Neural progenitor cell (in vitro differentiated cells): ENCODE data around the gene CHTF18. TPM values are rescaled to one million over a fixed set of nuclear protein-coding genes. Genes with fewer than 3 reads are reported as not detected.

Experiments used
- DNase-seq: peaks from one replicate; pipeline ENCODE4 v3.0.0-alpha.2; 2016; ENCODE audit warnings: low spot score
- H2AFZ ChIP-seq: fragments of 200-600 bp; sonication (generic); replicated peaks from 2 replicates; pipeline ENCODE4 v1.6.1; 2016; ENCODE audit warnings: antibody characterized with exemption
- H3F3A ChIP-seq: fragments of 200-600 bp; sonication (generic); 2 replicates; pipeline ENCODE4 v1.6.1; 2016; ENCODE audit warnings: antibody characterized with exemption, low read depth
- H3K27ac ChIP-seq: fragments of 200-600 bp; sonication (generic); 2 replicates; pipeline ENCODE4 v1.5.1; 2016; ENCODE audit warnings: mild to moderate bottlenecking
- H3K27me3 ChIP-seq: fragments of 200-600 bp; sonication (generic); 2 replicates; pipeline ENCODE4 v1.6.1; 2016; ENCODE audit warnings: mild to moderate bottlenecking, moderate library complexity
- H3K36me3 ChIP-seq: fragments of 200-600 bp; sonication (generic); 2 replicates; pipeline ENCODE4 v1.5.1; 2016
- H3K4me1 ChIP-seq: fragments of 200-600 bp; sonication (generic); 2 replicates; pipeline ENCODE4 v1.6.1; 2016; ENCODE audit warnings: mixed run types
- H3K4me2 ChIP-seq: fragments of 200-600 bp; sonication (generic); 2 replicates; pipeline ENCODE4 v1.6.1; 2016
- H3K4me3 ChIP-seq: fragments of 200-600 bp; sonication (generic); 2 replicates; pipeline ENCODE4 v1.5.1; 2016
- H3K79me2 ChIP-seq: fragments of 200-600 bp; sonication (generic); 2 replicates; pipeline ENCODE4 v1.6.1; 2016; ENCODE audit warnings: low read depth
- H3K9ac ChIP-seq: fragments of 200-600 bp; sonication (generic); 2 replicates; pipeline ENCODE4 v1.6.1; 2016
- H3K9me3 ChIP-seq: fragments of 200-600 bp; sonication (generic); 2 replicates; pipeline ENCODE4 v1.5.1; 2016; ENCODE audit warnings: low read depth
- H4K20me1 ChIP-seq: fragments of 200-600 bp; sonication (generic); 2 replicates; pipeline ENCODE4 v1.6.1; 2016; ENCODE audit warnings: low read depth
- H3K27ac Mint-ChIP-seq: 3 replicates; pipeline ENCODE4 v1.8.0; 2021; ENCODE audit warnings: mixed read lengths
- H3K27me3 Mint-ChIP-seq: 2 replicates; pipeline ENCODE4 v1.8.0; 2022; ENCODE audit warnings: low read depth, mild to moderate bottlenecking, inconsistent platforms, moderate library complexity, mixed read lengths; ENCODE audit not compliant: insufficient read depth
- H3K36me3 Mint-ChIP-seq: 3 replicates; pipeline ENCODE4 v1.8.0; 2021; ENCODE audit warnings: mixed read lengths
- H3K4me1 Mint-ChIP-seq: 3 replicates; pipeline ENCODE4 v1.8.0; 2021; ENCODE audit warnings: mixed read lengths
- H3K4me3 Mint-ChIP-seq: 3 replicates; pipeline ENCODE4 v1.8.0; 2021; ENCODE audit warnings: mild to moderate bottlenecking, moderate library complexity, mixed read lengths
- H3K9me3 Mint-ChIP-seq: 3 replicates; pipeline ENCODE4 v1.8.0; 2020; ENCODE audit warnings: mixed read lengths
- EZH2 ChIP-seq: fragments of 200-600 bp; sonication (generic); IDR thresholded peaks from 2 replicates; pipeline ENCODE4 v1.6.1; 2017; ENCODE audit warnings: antibody characterized with exemption, mild to moderate bottlenecking, moderate library complexity
- EZH2phosphoT487 ChIP-seq: fragments of 200-600 bp; sonication (generic); IDR thresholded peaks from 2 replicates; pipeline ENCODE4 v1.6.1; 2017; ENCODE audit warnings: antibody characterized with exemption
- total RNA-seq: library from RNA; depleted of rRNA; stranded (reverse); fragments of >200 nt; gene quantifications from 2 replicates; pipeline ENCODE4 v1.2.3, GENCODE V29; 2015; ENCODE audit warnings: low replicate concordance
- TF ChIP-seq, protein P1 (sequence below): fragments of 200-600 bp; sonication (generic); IDR thresholded peaks from 2 replicates; pipeline ENCODE4 v1.5.1; 2017; ENCODE audit warnings: antibody characterized with exemption, mild to moderate bottlenecking

CHTF18 gene
- total RNA-seq, 1 donor from 2014 or later = 35.6 TPM

DNA sequence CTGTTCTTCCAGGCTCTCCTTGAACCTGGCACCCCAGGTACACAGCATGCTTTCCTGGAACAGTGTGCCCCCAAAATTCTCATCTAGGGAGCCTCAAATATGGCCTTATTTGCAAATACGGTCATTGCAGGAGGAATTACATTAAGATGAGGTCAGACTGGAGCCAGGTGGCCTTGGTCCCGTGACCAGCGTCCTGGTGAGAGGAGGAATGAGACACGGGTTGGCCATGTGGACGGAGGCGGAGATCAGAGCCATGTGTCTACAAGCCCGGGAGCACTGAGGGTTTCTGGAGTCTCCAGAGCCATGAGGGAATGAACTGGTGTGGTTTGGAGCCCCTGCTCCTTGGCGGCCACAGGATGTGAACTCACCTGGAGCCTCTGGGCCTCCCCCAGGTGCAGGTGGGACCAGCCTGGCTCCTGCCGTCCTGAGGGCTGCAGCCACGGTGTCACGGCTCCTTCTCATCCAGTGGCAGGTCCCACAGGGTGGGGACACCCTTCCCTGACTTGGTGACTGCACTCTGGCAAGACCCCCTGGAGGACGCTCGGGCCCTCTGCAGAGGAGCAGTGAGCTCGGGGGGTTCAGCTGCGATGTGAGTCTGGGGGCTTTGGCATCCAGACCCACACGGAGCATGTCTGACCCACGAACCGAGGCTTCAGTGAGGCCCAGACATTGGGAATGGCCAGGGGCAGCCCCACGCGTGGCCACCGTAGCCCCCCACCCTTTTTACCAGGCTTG is 33.9 kb downstream of the CHTF18 start:
- no peak overlapping the region for H3K9ac ChIP-seq

DNA sequence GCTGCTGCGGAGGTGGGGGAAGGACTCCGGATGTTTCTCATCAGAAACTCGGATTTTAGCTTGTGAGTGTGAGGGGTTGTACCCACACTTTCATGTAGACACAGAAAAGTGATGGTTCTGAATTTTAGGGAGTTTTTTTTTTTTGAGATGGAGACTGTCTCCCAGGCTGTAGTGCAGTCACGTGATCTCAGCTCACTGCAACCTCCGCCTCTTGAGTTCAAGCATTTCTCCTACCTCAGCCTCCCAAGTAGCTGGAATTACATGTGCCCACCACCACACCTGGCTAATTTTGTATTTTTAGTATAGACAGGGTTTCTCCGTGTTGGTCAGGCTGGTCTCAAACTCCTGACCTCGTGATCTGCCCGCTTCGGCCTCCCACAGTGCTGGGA is 34.5 kb downstream of the CHTF18 start:
- H3K79me2 ChIP-seq = no peaks in the 10 kb centered on the region
- no peak overlapping the region for H3K27ac Mint-ChIP-seq
- H2AFZ ChIP-seq = no peak overlapping the region
- H3F3A ChIP-seq = peaks cover 10% of the 10 kb centered on the region
- TF ChIP-seq EZH2 (no peak), EZH2phosphoT487 (no peak)
- TF ChIP-seq, protein P1, sequence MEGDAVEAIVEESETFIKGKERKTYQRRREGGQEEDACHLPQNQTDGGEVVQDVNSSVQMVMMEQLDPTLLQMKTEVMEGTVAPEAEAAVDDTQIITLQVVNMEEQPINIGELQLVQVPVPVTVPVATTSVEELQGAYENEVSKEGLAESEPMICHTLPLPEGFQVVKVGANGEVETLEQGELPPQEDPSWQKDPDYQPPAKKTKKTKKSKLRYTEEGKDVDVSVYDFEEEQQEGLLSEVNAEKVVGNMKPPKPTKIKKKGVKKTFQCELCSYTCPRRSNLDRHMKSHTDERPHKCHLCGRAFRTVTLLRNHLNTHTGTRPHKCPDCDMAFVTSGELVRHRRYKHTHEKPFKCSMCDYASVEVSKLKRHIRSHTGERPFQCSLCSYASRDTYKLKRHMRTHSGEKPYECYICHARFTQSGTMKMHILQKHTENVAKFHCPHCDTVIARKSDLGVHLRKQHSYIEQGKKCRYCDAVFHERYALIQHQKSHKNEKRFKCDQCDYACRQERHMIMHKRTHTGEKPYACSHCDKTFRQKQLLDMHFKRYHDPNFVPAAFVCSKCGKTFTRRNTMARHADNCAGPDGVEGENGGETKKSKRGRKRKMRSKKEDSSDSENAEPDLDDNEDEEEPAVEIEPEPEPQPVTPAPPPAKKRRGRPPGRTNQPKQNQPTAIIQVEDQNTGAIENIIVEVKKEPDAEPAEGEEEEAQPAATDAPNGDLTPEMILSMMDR = no peak
- H3K36me3 ChIP-seq = no peaks in the 10 kb centered on the region
- H3K4me2 ChIP-seq = no peak overlapping the region
- H4K20me1 ChIP-seq = no peaks in the 10 kb centered on the region
- no peak overlapping the region for H3K27ac ChIP-seq
- H3K9me3 Mint-ChIP-seq = peaks cover 10% of the 10 kb centered on the region
- no peaks in the 10 kb centered on the region for H3K36me3 Mint-ChIP-seq
- no peak overlapping the region for H3K9ac ChIP-seq
- no peak overlapping the region for H3K4me3 Mint-ChIP-seq
- H3K4me1 Mint-ChIP-seq = peaks cover 18% of the 10 kb centered on the region
- H3K4me3 ChIP-seq = no peak overlapping the region
- no peak for DNase-seq
- H3K4me1 ChIP-seq = peaks cover 4% of the 10 kb centered on the region
- peaks cover 15% of the 10 kb centered on the region for H3K27me3 ChIP-seq
- no peaks in the 10 kb centered on the region for H3K9me3 ChIP-seq
- peaks cover 3% of the 10 kb centered on the region for H3K27me3 Mint-ChIP-seq

More for the DNA sequence above, 33.9 kb downstream of the CHTF18 start:
- H3K27ac Mint-ChIP-seq = peak overlapping the region; percentile 64
- peaks cover 10% of the 10 kb centered on the region for H3F3A ChIP-seq
- no peaks in the 10 kb centered on the region for H3K9me3 ChIP-seq
- H3K27me3 ChIP-seq = peaks cover 15% of the 10 kb centered on the region
- H3K27me3 Mint-ChIP-seq = peaks cover 3% of the 10 kb centered on the region
- DNase-seq = no peak
- H3K9me3 Mint-ChIP-seq = peaks cover 10% of the 10 kb centered on the region
- H4K20me1 ChIP-seq = no peaks in the 10 kb centered on the region
- no peaks in the 10 kb centered on the region for H3K36me3 Mint-ChIP-seq
- H2AFZ ChIP-seq = no peak overlapping the region
- no peak overlapping the region for H3K27ac ChIP-seq
- H3K4me3 ChIP-seq = no peak overlapping the region
- H3K79me2 ChIP-seq = no peaks in the 10 kb centered on the region
- H3K4me1 ChIP-seq = peaks cover 4% of the 10 kb centered on the region
- H3K4me1 Mint-ChIP-seq = peaks cover 18% of the 10 kb centered on the region
- H3K4me3 Mint-ChIP-seq = no peak overlapping the region
- no peak overlapping the region for H3K4me2 ChIP-seq
- H3K36me3 ChIP-seq = no peaks in the 10 kb centered on the region
- TF ChIP-seq EZH2 (no peak), EZH2phosphoT487 (no peak)

DNA sequence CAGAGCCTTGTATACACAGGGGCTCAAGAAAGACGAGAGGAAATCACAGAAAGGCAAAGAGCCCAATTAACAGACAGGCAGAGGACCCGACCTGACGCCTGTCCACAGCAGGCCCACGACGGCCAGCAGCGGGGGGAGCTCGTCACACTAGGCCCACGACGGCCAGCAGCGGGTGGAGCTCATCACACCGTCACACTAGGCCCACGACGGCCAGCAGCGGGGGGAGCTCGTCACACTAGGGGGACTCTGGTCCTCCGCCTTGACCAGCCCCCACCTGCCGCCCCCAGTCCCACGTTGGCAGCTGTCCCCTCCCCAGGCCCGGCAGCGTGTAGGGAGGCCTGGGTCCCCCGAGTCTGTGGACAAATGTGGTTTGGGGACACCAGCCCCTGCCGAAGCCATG is 35.8 kb downstream of the CHTF18 start:
- Histone ChIP-seq H3K4me2 (no peak overlapping the region), H3K27ac (no peak overlapping the region), H2AFZ (no peak overlapping the region), H3K79me2 (no peaks in the 10 kb centered on the region), H3K9me3 (no peaks in the 10 kb centered on the region), H3K36me3 (no peaks in the 10 kb centered on the region), H3F3A (peaks cover 10% of the 10 kb centered on the region), H3K27me3 (peaks cover 12% of the 10 kb centered on the region), H3K4me1 (peaks cover 4% of the 10 kb centered on the region), H4K20me1 (no peaks in the 10 kb centered on the region), H3K4me3 (no peak overlapping the region), H3K9ac (no peak overlapping the region)
- H3K27ac Mint-ChIP-seq = no peak overlapping the region
- H3K27me3 Mint-ChIP-seq = peaks cover 3% of the 10 kb centered on the region
- DNase-seq = no peak
- no peak overlapping the region for H3K4me3 Mint-ChIP-seq
- H3K36me3 Mint-ChIP-seq = no peaks in the 10 kb centered on the region
- peaks cover 10% of the 10 kb centered on the region for H3K9me3 Mint-ChIP-seq
- H3K4me1 Mint-ChIP-seq = peaks cover 18% of the 10 kb centered on the region
- TF ChIP-seq EZH2phosphoT487 = no peak
- TF ChIP-seq, protein P1 = no peak
- TF ChIP-seq EZH2 = no peak

DNA sequence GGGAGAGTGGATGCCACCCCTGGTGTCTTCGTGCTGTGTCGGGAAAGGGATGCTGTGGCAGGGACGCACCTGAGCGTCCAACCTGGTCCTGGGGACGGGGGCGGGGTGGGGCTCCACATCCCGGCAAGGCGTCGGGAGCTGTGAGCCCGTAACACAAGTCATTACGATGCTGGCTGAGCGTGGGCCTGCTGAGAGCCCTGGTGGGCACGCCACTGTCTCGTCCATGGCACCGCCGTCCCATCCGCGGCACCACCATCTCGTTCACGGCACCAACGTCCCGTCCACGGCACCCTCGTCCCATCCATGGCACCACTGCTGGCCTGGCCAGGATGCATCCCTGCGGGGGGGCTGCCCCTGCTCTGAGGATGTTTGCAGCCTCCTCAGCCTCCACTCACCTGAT is 36.2 kb downstream of the CHTF18 start:
- Mint-ChIP-seq H3K36me3 (no peaks in the 10 kb centered on the region), H3K9me3 (peaks cover 10% of the 10 kb centered on the region), H3K4me1 (peaks cover 18% of the 10 kb centered on the region), H3K27me3 (peaks cover 3% of the 10 kb centered on the region), H3K27ac (no peak overlapping the region), H3K4me3 (no peak overlapping the region)
- no peak for TF ChIP-seq EZH2
- TF ChIP-seq EZH2phosphoT487 = no peak
- TF ChIP-seq, protein P1 = no peak
- Histone ChIP-seq H3F3A (peaks cover 10% of the 10 kb centered on the region), H3K27ac (no peak overlapping the region), H3K4me1 (peaks cover 4% of the 10 kb centered on the region), H3K4me2 (no peak overlapping the region), H3K4me3 (no peak overlapping the region), H4K20me1 (no peaks in the 10 kb centered on the region), H3K36me3 (no peaks in the 10 kb centered on the region), H3K79me2 (no peaks in the 10 kb centered on the region), H2AFZ (no peak overlapping the region), H3K9me3 (no peaks in the 10 kb centered on the region), H3K27me3 (peaks cover 12% of the 10 kb centered on the region), H3K9ac (no peak overlapping the region)
- DNase-seq = no peak
